GM12878 (cell line): ENCODE data around the gene SLC9A8. TPM values are rescaled to one million over a fixed set of nuclear protein-coding genes. Genes with fewer than 3 reads are reported as not detected.

Experiments used
- ATAC-seq: fragments of 200-7000 bp; cut with Tn5 transposase; 3 replicates; pipeline ENCODE4 v1.9.1; 2020; ENCODE audit warnings: mild to moderate bottlenecking, moderate library complexity
- BruUV-seq: library from RNA; stranded (reverse); fragments of 400-500 nt; replicated peaks from 2 replicates; lab custom pipeline; 2021; lab: Mats Ljungman, UMichigan
- CTCF ChIA-PET: fragments of 300-600 bp; sonication (Branson Sonifier 250); formaldehyde crosslinking; extraction: SDS; loops from one replicate; lab custom pipeline; 2021; ENCODE audit warnings: inconsistent platforms; lab: Yijun Ruan, JAX
- POLR2A ChIA-PET: fragments of 350-600 bp; formaldehyde crosslinking; extraction: SDS; loops from one replicate; lab custom pipeline; 2021; ENCODE audit warnings: inconsistent platforms; lab: Charles Lee
- RAD21 ChIA-PET: fragments of 300-600 bp; sonication (Branson Sonifier 250); formaldehyde crosslinking; loops from one replicate; lab custom pipeline; 2023; ENCODE audit warnings: antibody characterized with exemption; ENCODE audit not compliant: unreplicated experiment; lab: Charles Lee
- SMC1A ChIA-PET: fragments of 300-600 bp; sonication (Branson Sonifier 250); formaldehyde crosslinking; loops from one replicate; lab custom pipeline; 2023; ENCODE audit not compliant: unreplicated experiment, uncharacterized antibody; lab: Charles Lee
- DNase-seq: peaks from one replicate; pipeline ENCODE4 v3.0.0-alpha.2; 2011; ENCODE audit warnings: low read depth, low spot score
- FAIRE-seq: peaks from 3 replicates; lab custom pipeline; 2011; peaks lifted over from hg19 to GRCh38; lab: Jason Lieb, UNC
- H2AFZ ChIP-seq: 2 replicates; pipeline ENCODE4 v1.6.0; 2011; ENCODE audit warnings: low read depth, low read length, control low read depth; ENCODE audit not compliant: control insufficient read depth
- H3K27ac ChIP-seq: 2 replicates; pipeline ENCODE4 v1.5.1; 2011; ENCODE audit warnings: control low read depth; ENCODE audit not compliant: control insufficient read depth, insufficient read depth
- H3K27me3 ChIP-seq, 2 experiments: replicated peaks in 1 of 2; 2 replicates each; pipeline versions ENCODE4 v1.6.0 to v1.6.1; 2011; ENCODE audit warnings: low read length in 1 of 2; ENCODE audit not compliant: control insufficient read depth in 2 of 2, insufficient read depth in 2 of 2
- H3K36me3 ChIP-seq, 2 experiments: 2 replicates each; pipeline ENCODE4 v1.5.1; 2011; ENCODE audit warnings: low read length in 1 of 2; ENCODE audit not compliant: control insufficient read depth in 2 of 2, insufficient read depth in 2 of 2
- H3K4me1 ChIP-seq: 2 replicates; pipeline ENCODE4 v1.6.1; 2011; ENCODE audit warnings: mild to moderate bottlenecking, low read length, moderate library complexity, mixed read lengths; ENCODE audit not compliant: control insufficient read depth, insufficient read depth
- H3K4me2 ChIP-seq: 2 replicates; pipeline ENCODE4 v1.6.0; 2011; ENCODE audit warnings: control low read depth; ENCODE audit not compliant: control insufficient read depth, insufficient read depth
- H3K4me3 ChIP-seq: fragments of 200-600 bp; sonication (generic); 2 replicates; pipeline ENCODE4 v1.5.1; 2016
- H3K79me2 ChIP-seq: 2 replicates; pipeline ENCODE4 v1.6.0; 2011; ENCODE audit warnings: low read length; ENCODE audit not compliant: control insufficient read depth, insufficient read depth
- H3K9ac ChIP-seq: 2 replicates; pipeline ENCODE4 v1.8.0; 2011; ENCODE audit warnings: low read length, control low read depth, mixed read lengths; ENCODE audit not compliant: control insufficient read depth, insufficient read depth
- H3K9me3 ChIP-seq: replicated peaks from 3 replicates; pipeline ENCODE4 v1.5.1; 2011; ENCODE audit warnings: mild to moderate bottlenecking, low read length; ENCODE audit not compliant: control insufficient read depth, insufficient read depth
- H4K20me1 ChIP-seq: 2 replicates; pipeline ENCODE4 v1.6.0; 2011; ENCODE audit not compliant: control insufficient read depth, insufficient read depth
- CREM ChIP-seq: IDR thresholded peaks from 2 replicates; pipeline ENCODE4 v1.6.1; 2014; ENCODE audit warnings: antibody characterized with exemption, low read depth
- ESRRA ChIP-seq: IDR thresholded peaks from 2 replicates; pipeline ENCODE4 v1.6.1; 2012; ENCODE audit warnings: mild to moderate bottlenecking, low read length, improper control_type of control experiment
- GATAD2B ChIP-seq: fragments of 450-650 bp; conservative IDR thresholded peaks from 2 replicates; pipeline ENCODE4 v1.6.1; 2017; ENCODE audit warnings: low read depth, mild to moderate bottlenecking, moderate library complexity
- JUND ChIP-seq: IDR thresholded peaks from 2 replicates; pipeline ENCODE4 v1.6.1; 2012; ENCODE audit warnings: low read depth, mild to moderate bottlenecking, low read length, improper control_type of control experiment, moderate library complexity
- KDM1A ChIP-seq: fragments of 200-600 bp; sonication (generic); IDR thresholded peaks from 2 replicates; pipeline ENCODE4 v1.6.1; 2016; ENCODE audit warnings: borderline replicate concordance
- PAX5 ChIP-seq: IDR thresholded peaks from 2 replicates; pipeline ENCODE4 v1.6.1; 2011; ENCODE audit warnings: low read depth, low read length, borderline replicate concordance
- SMAD1 ChIP-seq: fragments of 450-650 bp; IDR thresholded peaks from 2 replicates; pipeline ENCODE4 v1.6.1; 2018; ENCODE audit warnings: mild to moderate bottlenecking, low read depth; ENCODE audit not compliant: partially characterized antibody
- SMC3 ChIP-seq: IDR thresholded peaks from 2 replicates; pipeline ENCODE4 v1.6.1; 2011; ENCODE audit warnings: low read length, improper control_type of control experiment, borderline replicate concordance
- TAF1 ChIP-seq: IDR thresholded peaks from 2 replicates; pipeline ENCODE4 v1.6.1; 2011; ENCODE audit warnings: mild to moderate bottlenecking, low read depth, low read length, borderline replicate concordance
- TARDBP ChIP-seq: IDR thresholded peaks from 2 replicates; pipeline ENCODE4 v1.6.1; 2016; ENCODE audit warnings: borderline replicate concordance
- WGBS: methylation state at CpG from one replicate; pipeline ENCODE4 v1.1.6; 2016; ENCODE audit warnings: low lambda C conversion rate; ENCODE audit not compliant: insufficient replicate concordance, insufficient coverage; ENCODE audit errors: missing lambda C conversion rate; 5-methylcytosine and 5-hydroxymethylcytosine counted together
- in situ Hi-C: fragments of 300-500 bp; cut with MboI; formaldehyde crosslinking; loops from 9 replicates; pipeline ENCODE4 v1.14.3; 2018; ENCODE audit warnings: mixed read lengths
- intact Hi-C: fragments of 100-400 bp; cut with micrococcal nuclease; formaldehyde crosslinking; loops from one replicate; pipeline ENCODE4 v1.14.2; 2022; ENCODE audit not compliant: unreplicated experiment
- polyA plus RNA-seq, 11 experiments: library from polyadenylated mRNA; depleted of rRNA in 4 of 11; unstranded in 6 of 11; stranded (reverse) in 5 of 11; fragments of >200 nt; fragmentation: Nextera tagmentation in 4 of 11; fragmentation: Illumina TruSeq in 1 of 11; extraction: Ambion mirVana in 4 of 11; extraction: Trizol in 1 of 11; gene quantifications; 1 replicate in 1 of 11; 2 replicates in 10 of 11; pipeline versions ENCODE4 v1.2.1 to v1.2.3, GENCODE V29; 2011 to 2016; ENCODE audit warnings: inconsistent platforms in 2 of 11, missing spikeins in 2 of 11, low read depth in 1 of 11
- total RNA-seq, 4 experiments: library from RNA; depleted of rRNA in 3 of 4; stranded (reverse); fragments of >200 nt in 3 of 4; fragmentation: Illumina TruSeq in 1 of 4; extraction: Trizol in 1 of 4; gene quantifications; 2 replicates each; pipeline versions ENCODE4 v1.2.1 to v1.2.3, GENCODE V29; 2013 to 2021
- TF ChIP-seq, protein P1 (sequence below): IDR thresholded peaks from 2 replicates; pipeline ENCODE4 v1.6.1; 2011; ENCODE audit warnings: low read depth, mild to moderate bottlenecking, low read length, moderate library complexity, borderline replicate concordance; ENCODE audit errors: extremely low read depth
- TF ChIP-seq, protein P2 (sequence below): fragments of 450-650 bp; IDR thresholded peaks from 2 replicates; pipeline ENCODE4 v1.6.1; 2016; ENCODE audit warnings: mild to moderate bottlenecking
- TF ChIP-seq, protein P3 (sequence below): IDR thresholded peaks from 2 replicates; pipeline ENCODE4 v1.6.1; 2011; ENCODE audit warnings: mild to moderate bottlenecking, low read depth, low read length, moderate library complexity; ENCODE audit not compliant: insufficient replicate concordance
- TF ChIP-seq, protein P4 (sequence below): fragments of 450-650 bp; conservative IDR thresholded peaks from 2 replicates; pipeline ENCODE4 v1.6.1; 2017; ENCODE audit warnings: mild to moderate bottlenecking, moderate library complexity

Gene SLC9A8
- total and polyA plus RNA-seq, 10 of the 15 experiments (the other 5 are each of a cell fraction or from before 2014, with no cell fraction given), result 0.40 to 15.5 (median 6.5) TPM

DNA sequence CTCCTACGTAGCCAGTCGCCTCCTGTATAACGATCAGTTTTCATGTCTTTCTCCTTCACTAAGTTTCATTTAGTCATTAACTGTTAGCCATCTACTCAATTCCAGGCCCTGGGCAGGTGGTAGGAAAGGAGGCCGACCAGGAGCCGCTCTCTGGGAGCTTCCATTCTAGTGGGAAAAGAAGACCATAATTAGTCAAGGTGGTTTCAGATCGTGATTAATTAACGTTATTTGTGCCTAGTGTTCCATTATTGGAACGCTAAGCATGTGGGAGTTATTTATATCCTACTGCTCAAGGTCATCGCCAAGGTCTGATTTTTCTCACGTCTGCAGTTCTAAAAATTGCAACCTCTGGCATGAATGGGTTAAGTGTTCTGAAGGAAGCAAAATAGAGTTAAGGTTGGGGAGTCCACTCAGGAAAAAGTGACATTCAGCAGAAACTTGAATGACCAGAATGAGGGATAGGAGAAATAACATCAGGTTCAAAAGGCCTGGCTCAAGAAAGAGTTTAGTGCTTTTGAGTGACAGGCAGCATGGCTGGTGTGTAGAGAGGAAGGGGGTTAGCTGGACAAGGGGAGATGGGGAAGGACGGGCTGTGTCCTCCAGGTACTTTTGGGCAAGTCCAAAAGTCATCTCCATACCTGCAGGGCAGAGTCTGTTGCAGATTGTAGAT is 812 bp downstream of the SLC9A8 start:
- POLR2A ChIA-PET, result interaction anchor here (0.9 to 3.7 kb wide), 6 partner anchors 11 to 531 kb away, joined by 3 to 18 read pairs (median 4); no protein-coding TSS in a partner anchor
- TF ChIP-seq KDM1A (no peak), JUND (no peak), GATAD2B (0 out of 2 replicates have a peak, but pooled peaks have one; percentile 8), ESRRA (0 out of 2 replicates have a peak, but pooled peaks have one; percentile 35), PAX5 (no peak), TAF1 (peak; percentile 45; the same call in 1 of the 2 replicates), SMC3 (no peak), SMAD1 (peak; percentile 21), CREM (0 out of 2 replicates have a peak, but pooled peaks have one; percentile 50), TARDBP (0 out of 2 replicates have a peak, but pooled peaks have one; percentile 30)
- TF ChIP-seq, protein P1, sequence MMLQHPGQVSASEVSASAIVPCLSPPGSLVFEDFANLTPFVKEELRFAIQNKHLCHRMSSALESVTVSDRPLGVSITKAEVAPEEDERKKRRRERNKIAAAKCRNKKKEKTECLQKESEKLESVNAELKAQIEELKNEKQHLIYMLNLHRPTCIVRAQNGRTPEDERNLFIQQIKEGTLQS, result no peak
- TF ChIP-seq, protein P2, sequence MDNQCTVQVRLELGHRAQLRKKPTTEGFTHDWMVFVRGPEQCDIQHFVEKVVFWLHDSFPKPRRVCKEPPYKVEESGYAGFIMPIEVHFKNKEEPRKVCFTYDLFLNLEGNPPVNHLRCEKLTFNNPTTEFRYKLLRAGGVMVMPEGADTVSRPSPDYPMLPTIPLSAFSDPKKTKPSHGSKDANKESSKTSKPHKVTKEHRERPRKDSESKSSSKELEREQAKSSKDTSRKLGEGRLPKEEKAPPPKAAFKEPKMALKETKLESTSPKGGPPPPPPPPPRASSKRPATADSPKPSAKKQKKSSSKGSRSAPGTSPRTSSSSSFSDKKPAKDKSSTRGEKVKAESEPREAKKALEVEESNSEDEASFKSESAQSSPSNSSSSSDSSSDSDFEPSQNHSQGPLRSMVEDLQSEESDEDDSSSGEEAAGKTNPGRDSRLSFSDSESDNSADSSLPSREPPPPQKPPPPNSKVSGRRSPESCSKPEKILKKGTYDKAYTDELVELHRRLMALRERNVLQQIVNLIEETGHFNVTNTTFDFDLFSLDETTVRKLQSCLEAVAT, result peak; percentile 68; the same call in 1 of the 2 replicates
- TF ChIP-seq, protein P3, sequence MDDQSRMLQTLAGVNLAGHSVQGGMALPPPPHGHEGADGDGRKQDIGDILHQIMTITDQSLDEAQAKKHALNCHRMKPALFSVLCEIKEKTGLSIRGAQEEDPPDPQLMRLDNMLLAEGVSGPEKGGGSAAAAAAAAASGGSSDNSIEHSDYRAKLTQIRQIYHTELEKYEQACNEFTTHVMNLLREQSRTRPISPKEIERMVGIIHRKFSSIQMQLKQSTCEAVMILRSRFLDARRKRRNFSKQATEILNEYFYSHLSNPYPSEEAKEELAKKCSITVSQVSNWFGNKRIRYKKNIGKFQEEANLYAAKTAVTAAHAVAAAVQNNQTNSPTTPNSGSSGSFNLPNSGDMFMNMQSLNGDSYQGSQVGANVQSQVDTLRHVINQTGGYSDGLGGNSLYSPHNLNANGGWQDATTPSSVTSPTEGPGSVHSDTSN, result peak; percentile 84
- TF ChIP-seq, protein P4, sequence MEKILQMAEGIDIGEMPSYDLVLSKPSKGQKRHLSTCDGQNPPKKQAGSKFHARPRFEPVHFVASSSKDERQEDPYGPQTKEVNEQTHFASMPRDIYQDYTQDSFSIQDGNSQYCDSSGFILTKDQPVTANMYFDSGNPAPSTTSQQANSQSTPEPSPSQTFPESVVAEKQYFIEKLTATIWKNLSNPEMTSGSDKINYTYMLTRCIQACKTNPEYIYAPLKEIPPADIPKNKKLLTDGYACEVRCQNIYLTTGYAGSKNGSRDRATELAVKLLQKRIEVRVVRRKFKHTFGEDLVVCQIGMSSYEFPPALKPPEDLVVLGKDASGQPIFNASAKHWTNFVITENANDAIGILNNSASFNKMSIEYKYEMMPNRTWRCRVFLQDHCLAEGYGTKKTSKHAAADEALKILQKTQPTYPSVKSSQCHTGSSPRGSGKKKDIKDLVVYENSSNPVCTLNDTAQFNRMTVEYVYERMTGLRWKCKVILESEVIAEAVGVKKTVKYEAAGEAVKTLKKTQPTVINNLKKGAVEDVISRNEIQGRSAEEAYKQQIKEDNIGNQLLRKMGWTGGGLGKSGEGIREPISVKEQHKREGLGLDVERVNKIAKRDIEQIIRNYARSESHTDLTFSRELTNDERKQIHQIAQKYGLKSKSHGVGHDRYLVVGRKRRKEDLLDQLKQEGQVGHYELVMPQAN, result 0 out of 2 replicates have a peak, but pooled peaks have one; percentile 7

More for the DNA sequence above, 812 bp downstream of the SLC9A8 start:
- FAIRE-seq, result no peak
- no peaks in the 10 kb centered on the region for H3K27me3 ChIP-seq
- H3K9ac ChIP-seq, result peak overlapping the region; percentile 94
- H3K27ac ChIP-seq, result peak overlapping the region; percentile 78
- peak overlapping the region; percentile 76 for H3K4me3 ChIP-seq
- intact Hi-C loops, result loop anchor here (1.0 to 10.0 kb wide), 2 partner anchors 13 to 539 kb away; partner anchors contain the start of gene ZNFX1
- no peaks in the 10 kb centered on the region for H3K9me3 ChIP-seq
- peak overlapping the region; percentile 62 for H2AFZ ChIP-seq
- H4K20me1 ChIP-seq, result no peaks in the 10 kb centered on the region
- in situ Hi-C loops, result no loop called here
- BruUV-seq, result TSS peak; percentile 65
- ChIA-PET CTCF (interaction anchor here (0.9 to 3.2 kb wide), 12 partner anchors 9 to 205 kb away, joined by 3 to 15 read pairs (median 4); no protein-coding TSS in a partner anchor), SMC1A (interaction anchor here (0.7 to 3.3 kb wide), 12 partner anchors 8 to 146 kb away, joined by 3 to 21 read pairs (median 4); no protein-coding TSS in a partner anchor), RAD21 (interaction anchor here (0.9 to 3.2 kb wide), 15 partner anchors 10 to 193 kb away, joined by 3 to 18 read pairs (median 4); no protein-coding TSS in a partner anchor)
- peak overlapping the region; percentile 86 for H3K4me2 ChIP-seq
- peaks cover 0 to 2% of the 10 kb centered on the region in 2 experiments; a peak in 1 of 4 replicates for H3K36me3 ChIP-seq
- peaks cover 6% of the 10 kb centered on the region for H3K4me1 ChIP-seq
- no peak for DNase-seq
- ATAC-seq, result no peak
- 1% methylated on average over 11 of the region's 11 CpGs for WGBS
- H3K79me2 ChIP-seq, result peaks cover 13% of the 10 kb centered on the region
